H54 (cell line): Measurements from ENCODE around the gene NR5A2.

ENCODE experiments used
- DNase-seq: peaks from one replicate; pipeline ENCODE4 v3.0.0; 2011; ENCODE audit warnings: low spot score, mixed read lengths; ENCODE audit not compliant: insufficient read length
- FAIRE-seq: peaks from 3 replicates; lab custom pipeline; 2011; peaks lifted over from hg19 to GRCh38; lab: Jason Lieb, UNC
- POLR2A ChIP-seq: IDR thresholded peaks from 2 replicates; pipeline ENCODE4 v1.6.1; 2011; ENCODE audit warnings: low read depth, mild to moderate bottlenecking, low read length

The NR5A2 gene

GRCh38 chr1:200133123-200133522 lies 105.6 kb downstream of the NR5A2 start:
- FAIRE-seq (no peak), DNase-seq (no peak)
- TF ChIP-seq POLR2A: no peak

GRCh38 chr1:200134116-200134515 lies 106.6 kb downstream of the NR5A2 start:
- FAIRE-seq (no peak), DNase-seq (no peak)
- no peak for TF ChIP-seq POLR2A

- TF ChIP-seq POLR2A: no peak
- FAIRE-seq: peak; percentile 41
Measured at GRCh38 chr1:200136384-200136783, 108.9 kb downstream of the NR5A2 start.

GRCh38 chr1:200139661-200140250 lies 112.2 kb downstream of the NR5A2 start:
- FAIRE-seq (peak; percentile 95), DNase-seq (peak; percentile 42)
- TF ChIP-seq POLR2A: no peak

More at GRCh38 chr1:200136384-200136783, 108.9 kb downstream of the NR5A2 start:
- DNase-seq: no peak

- no peak for FAIRE-seq
- DNase-seq: no peak
- no peak for TF ChIP-seq POLR2A
Measured at GRCh38 chr1:200143347-200143746, 115.8 kb downstream of the NR5A2 start.

GRCh38 chr1:200146100-200146499 lies 118.6 kb downstream of the NR5A2 start:
- DNase-seq: no peak
- FAIRE-seq: no peak
- TF ChIP-seq POLR2A: no peak

- no peak for TF ChIP-seq POLR2A
- no peak for FAIRE-seq
- no peak for DNase-seq
Measured at GRCh38 chr1:200147094-200147493, 119.6 kb downstream of the NR5A2 start.

- no peak for DNase-seq
- no peak for FAIRE-seq
- TF ChIP-seq POLR2A: no peak
Measured at GRCh38 chr1:200147742-200148141, 120.2 kb downstream of the NR5A2 start.

GRCh38 chr1:200150006-200150405 lies 122.5 kb downstream of the NR5A2 start:
- no peak for TF ChIP-seq POLR2A
- no peak for FAIRE-seq
- DNase-seq: no peak

GRCh38 chr1:200150721-200151120 lies 123.2 kb downstream of the NR5A2 start:
- TF ChIP-seq POLR2A: no peak
- DNase-seq: peak; percentile 40
- peak; percentile 96 for FAIRE-seq

- FAIRE-seq (no peak), DNase-seq (no peak)
- no peak for TF ChIP-seq POLR2A
Measured at GRCh38 chr1:200152336-200152735, 124.8 kb downstream of the NR5A2 start.

GRCh38 chr1:200153277-200154055 lies 126.0 kb downstream of the NR5A2 start:
- FAIRE-seq (no peak), DNase-seq (no peak)
- TF ChIP-seq POLR2A: no peak

GRCh38 chr1:200154069-200154767 lies 126.7 kb downstream of the NR5A2 start:
- peak; percentile 9 for DNase-seq
- no peak for TF ChIP-seq POLR2A
- FAIRE-seq: peak; percentile 50

GRCh38 chr1:200157715-200158114 lies 130.2 kb downstream of the NR5A2 start:
- no peak for FAIRE-seq
- TF ChIP-seq POLR2A: no peak
- DNase-seq: no peak

GRCh38 chr1:200161801-200162200 lies 134.3 kb downstream of the NR5A2 start:
- DNase-seq: no peak
- FAIRE-seq: no peak
- TF ChIP-seq POLR2A: no peak
